ENCODE measurements around the gene RBFOX1. TPM values are rescaled to one million over a fixed set of nuclear protein-coding genes. Genes with fewer than 3 reads are reported as not detected.

RBFOX1 gene
- total RNA-seq, 1 donor = not detected

DNA sequence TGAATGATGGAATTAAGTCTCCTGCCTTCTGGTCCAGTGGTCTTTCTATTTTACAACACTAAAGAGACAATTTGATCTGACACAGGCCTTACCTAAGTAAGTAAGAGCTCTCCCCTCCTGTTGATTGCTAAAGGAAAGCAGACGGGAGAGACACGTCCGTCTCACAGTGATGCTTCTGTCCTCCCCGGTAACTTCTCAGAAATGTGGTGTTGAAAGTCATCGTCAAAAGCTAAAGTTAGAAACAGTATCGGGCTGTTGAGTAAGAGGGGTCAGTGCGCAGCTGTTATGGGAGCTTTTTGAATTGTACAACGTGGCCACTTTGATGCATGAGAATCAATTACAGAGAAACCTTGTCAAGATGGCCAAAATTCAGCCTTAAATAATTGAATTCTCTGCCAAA, 1.9 kb upstream of the RBFOX1 start:
- Histone ChIP-seq H3K4me2 (ENCODE audit: insufficient read depth, low read length) (no peak overlapping the region), H4K20me1 (ENCODE audit: insufficient read depth, low read length) (no peaks in the 10 kb centered on the region), H3K9me3 (ENCODE audit: low read depth, low read length) (no peaks in the 10 kb centered on the region), H3K27me3 (ENCODE audit: insufficient read depth, low read length) (no peaks in the 10 kb centered on the region), H3K36me3 (ENCODE audit: insufficient read depth, low read length) (no peaks in the 10 kb centered on the region), H2AFZ (ENCODE audit: low read length) (no peak overlapping the region), H3K27ac (ENCODE audit: low read depth, low read length) (no peak overlapping the region), H3K4me3 (ENCODE audit: insufficient read depth, low read length) (no peak overlapping the region), H3K79me2 (ENCODE audit: insufficient read depth, low read length) (no peaks in the 10 kb centered on the region), H3K4me1 (ENCODE audit: insufficient read depth, low read length) (no peaks in the 10 kb centered on the region)
- DNase-seq (ENCODE audit: insufficient read length, low spot score, missing footprints) = no peak
- TF ChIP-seq, protein P1, sequence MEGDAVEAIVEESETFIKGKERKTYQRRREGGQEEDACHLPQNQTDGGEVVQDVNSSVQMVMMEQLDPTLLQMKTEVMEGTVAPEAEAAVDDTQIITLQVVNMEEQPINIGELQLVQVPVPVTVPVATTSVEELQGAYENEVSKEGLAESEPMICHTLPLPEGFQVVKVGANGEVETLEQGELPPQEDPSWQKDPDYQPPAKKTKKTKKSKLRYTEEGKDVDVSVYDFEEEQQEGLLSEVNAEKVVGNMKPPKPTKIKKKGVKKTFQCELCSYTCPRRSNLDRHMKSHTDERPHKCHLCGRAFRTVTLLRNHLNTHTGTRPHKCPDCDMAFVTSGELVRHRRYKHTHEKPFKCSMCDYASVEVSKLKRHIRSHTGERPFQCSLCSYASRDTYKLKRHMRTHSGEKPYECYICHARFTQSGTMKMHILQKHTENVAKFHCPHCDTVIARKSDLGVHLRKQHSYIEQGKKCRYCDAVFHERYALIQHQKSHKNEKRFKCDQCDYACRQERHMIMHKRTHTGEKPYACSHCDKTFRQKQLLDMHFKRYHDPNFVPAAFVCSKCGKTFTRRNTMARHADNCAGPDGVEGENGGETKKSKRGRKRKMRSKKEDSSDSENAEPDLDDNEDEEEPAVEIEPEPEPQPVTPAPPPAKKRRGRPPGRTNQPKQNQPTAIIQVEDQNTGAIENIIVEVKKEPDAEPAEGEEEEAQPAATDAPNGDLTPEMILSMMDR (IDR thresholded peaks at IDR 0.05; ENCODE audit: extremely low read depth, low read depth, low read length) = no peak

DNA sequence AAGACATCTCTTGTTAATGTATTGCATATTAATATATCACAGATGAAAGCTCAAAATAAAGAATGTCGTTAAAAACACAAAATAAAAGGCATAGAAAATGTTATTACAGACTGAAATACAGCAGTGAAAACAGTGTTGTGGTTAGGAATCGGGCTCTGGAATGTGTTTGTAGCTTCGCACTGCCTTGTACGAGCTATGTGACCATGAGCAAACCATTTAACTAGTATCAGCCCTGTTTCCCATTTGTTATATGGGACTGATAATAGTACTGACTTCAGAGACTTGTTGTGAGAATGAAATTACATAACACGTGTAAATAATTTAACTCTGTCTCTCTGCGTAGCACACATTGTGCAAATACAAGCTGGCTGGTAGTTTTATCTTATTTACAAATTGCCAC, 648 bp upstream of the RBFOX1 start:
- Histone ChIP-seq H3K79me2 (ENCODE audit: insufficient read depth, low read length) (no peaks in the 10 kb centered on the region), H3K36me3 (ENCODE audit: insufficient read depth, low read length) (no peaks in the 10 kb centered on the region), H3K9me3 (ENCODE audit: low read depth, low read length) (no peaks in the 10 kb centered on the region), H4K20me1 (ENCODE audit: insufficient read depth, low read length) (no peaks in the 10 kb centered on the region), H3K27me3 (ENCODE audit: insufficient read depth, low read length) (no peaks in the 10 kb centered on the region), H3K4me1 (ENCODE audit: insufficient read depth, low read length) (no peaks in the 10 kb centered on the region), H3K4me2 (ENCODE audit: insufficient read depth, low read length) (no peak overlapping the region), H3K4me3 (ENCODE audit: insufficient read depth, low read length) (no peak overlapping the region), H2AFZ (ENCODE audit: low read length) (no peak overlapping the region), H3K27ac (ENCODE audit: low read depth, low read length) (no peak overlapping the region)
- no peak for DNase-seq (ENCODE audit: insufficient read length, low spot score, missing footprints)
- TF ChIP-seq, protein P1 (IDR thresholded peaks at IDR 0.05; ENCODE audit: extremely low read depth, low read depth, low read length) = no peak

DNA sequence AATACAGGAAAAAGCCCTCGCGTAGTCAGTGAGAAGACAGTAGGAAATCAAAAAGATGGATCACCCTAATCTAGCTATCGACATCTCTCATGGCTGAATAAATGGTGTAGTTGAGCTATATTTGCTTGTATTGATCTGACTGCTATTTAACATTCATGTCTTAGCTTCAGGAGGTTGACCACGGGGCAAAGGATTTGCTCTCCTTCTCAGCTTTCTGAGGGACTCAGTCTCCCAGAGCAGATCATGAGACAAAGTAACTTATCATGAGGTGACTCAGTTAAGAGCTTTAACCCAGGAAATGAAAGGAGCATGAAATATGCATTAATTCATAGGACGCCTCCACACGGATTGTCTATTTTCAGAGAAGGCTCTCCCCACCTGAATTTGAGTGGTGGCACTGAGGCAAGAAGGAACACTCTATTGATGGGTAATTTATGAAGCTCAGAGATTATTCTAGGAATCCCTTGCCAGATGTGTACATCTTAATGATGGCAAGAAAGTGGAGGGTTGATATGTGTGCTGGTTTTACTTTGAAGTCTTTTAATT, 608 bp downstream of the RBFOX1 start:
- no peak overlapping the region for H3K4me3 ChIP-seq (ENCODE audit: insufficient read depth, low read length)
- no peak for DNase-seq (ENCODE audit: insufficient read length, low spot score, missing footprints)
- no peaks in the 10 kb centered on the region for H3K9me3 ChIP-seq (ENCODE audit: low read depth, low read length)
- H3K4me1 ChIP-seq (ENCODE audit: insufficient read depth, low read length) = no peaks in the 10 kb centered on the region
- no peaks in the 10 kb centered on the region for H3K36me3 ChIP-seq (ENCODE audit: insufficient read depth, low read length)
- TF ChIP-seq, protein P1 (IDR thresholded peaks at IDR 0.05; ENCODE audit: extremely low read depth, low read depth, low read length) = no peak
- H3K79me2 ChIP-seq (ENCODE audit: insufficient read depth, low read length) = no peaks in the 10 kb centered on the region
- H2AFZ ChIP-seq (ENCODE audit: low read length) = no peak overlapping the region
- no peaks in the 10 kb centered on the region for H3K27me3 ChIP-seq (ENCODE audit: insufficient read depth, low read length)
- no peak overlapping the region for H3K4me2 ChIP-seq (ENCODE audit: insufficient read depth, low read length)
- no peaks in the 10 kb centered on the region for H4K20me1 ChIP-seq (ENCODE audit: insufficient read depth, low read length)
- no peak overlapping the region for H3K27ac ChIP-seq (ENCODE audit: low read depth, low read length)

DNA sequence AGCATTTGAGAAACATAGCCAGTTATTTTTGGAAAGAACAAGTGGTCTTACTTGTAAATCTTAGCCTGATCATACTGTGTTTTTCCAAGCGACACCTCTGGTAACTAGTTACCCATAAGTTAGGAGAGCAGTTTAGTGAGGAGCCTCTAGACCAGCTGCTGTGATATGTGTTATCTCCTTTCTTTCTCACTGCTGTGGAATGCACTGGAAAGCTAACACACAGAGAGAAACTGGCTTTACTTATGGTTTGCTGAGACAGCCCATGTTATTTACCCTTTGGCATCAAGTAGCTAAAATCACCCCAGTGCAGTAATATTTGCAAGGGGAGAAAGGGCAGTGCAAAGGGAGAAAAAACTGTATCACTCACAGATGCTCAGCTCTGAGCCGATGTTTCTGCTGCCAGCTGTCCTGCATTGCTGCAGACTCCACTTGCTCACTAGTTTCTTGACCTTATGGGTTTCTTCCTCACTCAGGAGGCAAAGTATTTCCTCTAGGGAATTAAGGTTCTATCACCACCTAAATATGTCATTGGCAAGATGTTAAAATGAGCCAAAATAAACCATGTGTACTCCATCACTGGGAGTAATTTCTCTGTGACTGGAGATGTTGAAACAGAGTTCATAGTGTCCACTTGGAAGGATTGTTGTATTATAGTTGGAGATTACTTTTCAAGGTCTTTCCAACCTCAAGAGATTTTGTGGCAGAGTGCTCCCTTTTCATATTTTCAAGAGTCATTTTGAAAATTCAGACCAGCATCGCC, 2.3 kb downstream of the RBFOX1 start:
- no peaks in the 10 kb centered on the region for H3K79me2 ChIP-seq (ENCODE audit: insufficient read depth, low read length)
- no peak for DNase-seq (ENCODE audit: insufficient read length, low spot score, missing footprints)
- no peak overlapping the region for H2AFZ ChIP-seq (ENCODE audit: low read length)
- no peak overlapping the region for H3K27ac ChIP-seq (ENCODE audit: low read depth, low read length)
- H4K20me1 ChIP-seq (ENCODE audit: insufficient read depth, low read length) = no peaks in the 10 kb centered on the region
- H3K4me3 ChIP-seq (ENCODE audit: insufficient read depth, low read length) = no peak overlapping the region
- no peaks in the 10 kb centered on the region for H3K9me3 ChIP-seq (ENCODE audit: low read depth, low read length)
- H3K4me1 ChIP-seq (ENCODE audit: insufficient read depth, low read length) = no peaks in the 10 kb centered on the region
- no peaks in the 10 kb centered on the region for H3K27me3 ChIP-seq (ENCODE audit: insufficient read depth, low read length)
- H3K36me3 ChIP-seq (ENCODE audit: insufficient read depth, low read length) = no peaks in the 10 kb centered on the region
- no peak overlapping the region for H3K4me2 ChIP-seq (ENCODE audit: insufficient read depth, low read length)
- TF ChIP-seq, protein P1 (IDR thresholded peaks at IDR 0.05; ENCODE audit: extremely low read depth, low read depth, low read length) = no peak
